MM.1S (cell line): ENCODE data around the gene SYT17.

Source experiments
- DNase-seq: peaks from one replicate; pipeline ENCODE4 v3.0.0-alpha.2; 2015
- H2AFZ ChIP-seq: fragments of 300-600 bp; sonication (generic); 2 replicates; pipeline ENCODE4 v1.6.0; 2016; ENCODE audit warnings: antibody characterized with exemption, low read length
- H3F3A ChIP-seq: fragments of 300-600 bp; sonication (generic); 2 replicates; pipeline ENCODE4 v1.6.1; 2016; ENCODE audit warnings: mild to moderate bottlenecking, antibody characterized with exemption, low read length, moderate library complexity, mixed read lengths; ENCODE audit not compliant: insufficient read depth
- H3K27ac ChIP-seq: fragments of 300-600 bp; sonication (generic); 2 replicates; pipeline ENCODE4 v1.5.1; 2016; ENCODE audit warnings: mild to moderate bottlenecking, low read length
- H3K27me3 ChIP-seq: fragments of 300-600 bp; sonication (generic); replicated peaks from 2 replicates; pipeline ENCODE4 v1.6.0; 2016; ENCODE audit warnings: low read length; ENCODE audit not compliant: insufficient read depth
- H3K36me3 ChIP-seq: fragments of 300-600 bp; sonication (generic); replicated peaks from 2 replicates; pipeline ENCODE4 v1.6.1; 2016; ENCODE audit warnings: mild to moderate bottlenecking, low read length, mixed read lengths; ENCODE audit not compliant: insufficient read depth
- H3K4me1 ChIP-seq: fragments of 300-600 bp; sonication (generic); 2 replicates; pipeline ENCODE4 v1.6.1; 2016; ENCODE audit warnings: low read length, mixed read lengths
- H3K4me2 ChIP-seq: fragments of 300-600 bp; sonication (generic); 2 replicates; pipeline ENCODE4 v1.6.0; 2016; ENCODE audit warnings: low read depth, low read length
- H3K4me3 ChIP-seq: fragments of 300-600 bp; sonication (generic); 2 replicates; pipeline ENCODE4 v1.5.1; 2016; ENCODE audit warnings: low read length, mixed read lengths
- H3K79me2 ChIP-seq: fragments of 300-600 bp; sonication (generic); 2 replicates; pipeline ENCODE4 v1.6.1; 2016; ENCODE audit warnings: mixed run types, low read length, mixed read lengths
- H3K9ac ChIP-seq: fragments of 300-600 bp; sonication (generic); 2 replicates; pipeline ENCODE4 v1.6.1; 2016; ENCODE audit warnings: low read length, mixed read lengths
- H3K9me2 ChIP-seq: fragments of 300-600 bp; sonication (generic); replicated peaks from 2 replicates; pipeline ENCODE4 v1.6.1; 2016; ENCODE audit warnings: mild to moderate bottlenecking, low read length, mixed read lengths; ENCODE audit not compliant: insufficient read depth
- H3K9me3 ChIP-seq: fragments of 300-600 bp; sonication (generic); replicated peaks from 2 replicates; pipeline ENCODE4 v1.6.1; 2016; ENCODE audit warnings: mild to moderate bottlenecking, low read length, mixed read lengths; ENCODE audit not compliant: insufficient read depth
- H4K20me1 ChIP-seq: fragments of 300-600 bp; sonication (generic); 2 replicates; pipeline ENCODE4 v1.6.1; 2016; ENCODE audit warnings: mild to moderate bottlenecking, low read length, moderate library complexity, mixed read lengths; ENCODE audit not compliant: insufficient read depth
- EZH2 ChIP-seq: fragments of 300-600 bp; sonication (generic); optimal IDR thresholded peaks from 2 replicates; pipeline ENCODE3; 2017; ENCODE audit warnings: low read depth, mild to moderate bottlenecking, antibody characterized with exemption, low read length, mixed read lengths
- EZH2phosphoT487 ChIP-seq: fragments of 300-600 bp; sonication (generic); IDR thresholded peaks from 2 replicates; pipeline ENCODE4 v1.6.1; 2018; ENCODE audit warnings: antibody characterized with exemption, low read length
- TF ChIP-seq, protein P1 (sequence below): fragments of 300-600 bp; sonication (generic); IDR thresholded peaks from 2 replicates; pipeline ENCODE4 v1.5.1; 2016; ENCODE audit warnings: antibody characterized with exemption, low read length, mixed read lengths

SYT17 gene

DNA sequence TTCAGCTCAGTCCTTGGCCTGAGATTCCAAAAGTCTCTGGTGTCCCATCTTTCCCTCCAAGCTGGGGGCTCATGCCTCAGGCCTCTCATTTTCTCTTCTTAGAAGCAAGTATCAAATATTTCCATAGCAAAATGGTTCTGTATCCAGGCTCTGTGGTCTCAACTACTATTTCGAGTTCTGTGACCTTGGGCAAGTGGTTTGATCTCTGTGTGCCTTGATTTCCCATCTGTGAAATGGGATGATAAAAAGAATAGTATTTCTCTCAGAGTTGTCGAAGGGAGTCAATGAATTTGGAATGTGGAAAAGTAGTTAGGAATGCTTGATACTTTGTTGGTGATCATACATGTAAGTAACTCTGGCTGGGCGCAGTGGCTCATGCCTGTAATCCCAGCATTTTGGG lies 6.4 kb downstream of the SYT17 start:
- peaks cover 35% of the 10 kb centered on the region for H3K27me3 ChIP-seq
- H3F3A ChIP-seq: no peaks in the 10 kb centered on the region
- DNase-seq: no peak
- H3K4me2 ChIP-seq: no peak overlapping the region
- no peaks in the 10 kb centered on the region for H3K36me3 ChIP-seq
- no peaks in the 10 kb centered on the region for H3K9me3 ChIP-seq
- no peaks in the 10 kb centered on the region for H3K9me2 ChIP-seq
- H3K27ac ChIP-seq: no peak overlapping the region
- H3K4me1 ChIP-seq: no peaks in the 10 kb centered on the region
- H2AFZ ChIP-seq: no peak overlapping the region
- H3K4me3 ChIP-seq: no peak overlapping the region
- H3K9ac ChIP-seq: no peak overlapping the region
- no peaks in the 10 kb centered on the region for H3K79me2 ChIP-seq
- no peaks in the 10 kb centered on the region for H4K20me1 ChIP-seq
- TF ChIP-seq, protein P1, sequence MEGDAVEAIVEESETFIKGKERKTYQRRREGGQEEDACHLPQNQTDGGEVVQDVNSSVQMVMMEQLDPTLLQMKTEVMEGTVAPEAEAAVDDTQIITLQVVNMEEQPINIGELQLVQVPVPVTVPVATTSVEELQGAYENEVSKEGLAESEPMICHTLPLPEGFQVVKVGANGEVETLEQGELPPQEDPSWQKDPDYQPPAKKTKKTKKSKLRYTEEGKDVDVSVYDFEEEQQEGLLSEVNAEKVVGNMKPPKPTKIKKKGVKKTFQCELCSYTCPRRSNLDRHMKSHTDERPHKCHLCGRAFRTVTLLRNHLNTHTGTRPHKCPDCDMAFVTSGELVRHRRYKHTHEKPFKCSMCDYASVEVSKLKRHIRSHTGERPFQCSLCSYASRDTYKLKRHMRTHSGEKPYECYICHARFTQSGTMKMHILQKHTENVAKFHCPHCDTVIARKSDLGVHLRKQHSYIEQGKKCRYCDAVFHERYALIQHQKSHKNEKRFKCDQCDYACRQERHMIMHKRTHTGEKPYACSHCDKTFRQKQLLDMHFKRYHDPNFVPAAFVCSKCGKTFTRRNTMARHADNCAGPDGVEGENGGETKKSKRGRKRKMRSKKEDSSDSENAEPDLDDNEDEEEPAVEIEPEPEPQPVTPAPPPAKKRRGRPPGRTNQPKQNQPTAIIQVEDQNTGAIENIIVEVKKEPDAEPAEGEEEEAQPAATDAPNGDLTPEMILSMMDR: no peak
- TF ChIP-seq EZH2 (no peak), EZH2phosphoT487 (no peak)

DNA sequence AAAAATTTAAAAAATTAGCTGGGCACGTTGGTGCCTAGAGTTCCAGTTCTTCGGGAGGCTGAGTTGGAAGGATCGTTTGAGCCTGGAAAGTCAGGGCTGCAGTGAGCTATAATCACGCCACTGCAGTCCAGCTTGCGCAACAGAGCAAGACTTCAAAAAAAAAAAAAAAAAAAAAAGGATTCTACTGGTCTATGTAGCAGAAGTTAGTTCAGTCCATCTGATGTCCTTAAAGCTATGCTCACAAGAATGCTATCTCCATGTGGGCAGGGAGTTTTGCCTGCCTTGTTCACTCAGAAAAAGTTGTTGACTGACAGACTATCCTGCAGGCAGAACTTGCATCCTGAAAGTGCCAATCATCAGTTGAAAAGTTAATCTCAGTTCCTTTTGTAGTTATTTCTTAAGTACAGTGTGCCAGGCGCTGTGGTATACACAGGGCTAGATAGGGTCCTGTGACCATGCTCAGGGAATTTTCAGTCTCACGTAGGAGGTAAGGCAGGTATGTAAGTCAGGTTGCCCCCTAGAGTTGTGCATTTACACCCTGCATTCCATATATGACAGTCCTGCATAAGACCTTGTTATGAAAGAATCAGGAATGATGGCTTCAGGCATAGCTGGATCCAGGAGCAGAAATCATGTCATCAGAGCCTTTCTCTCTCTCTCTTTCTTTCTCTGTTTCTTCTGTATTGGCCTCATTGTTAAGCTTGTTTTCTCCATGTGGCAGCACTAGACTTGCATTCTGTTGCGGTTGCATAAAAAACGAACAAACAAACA lies 7.6 kb downstream of the SYT17 start:
- Histone ChIP-seq H3K9me2 (no peaks in the 10 kb centered on the region), H4K20me1 (no peaks in the 10 kb centered on the region), H3K27me3 (peaks cover 24% of the 10 kb centered on the region), H3K4me1 (no peaks in the 10 kb centered on the region), H3K9me3 (no peaks in the 10 kb centered on the region), H3K27ac (no peak overlapping the region), H3K4me3 (no peak overlapping the region), H3K36me3 (no peaks in the 10 kb centered on the region), H2AFZ (no peak overlapping the region), H3K4me2 (no peak overlapping the region), H3F3A (no peaks in the 10 kb centered on the region), H3K9ac (no peak overlapping the region), H3K79me2 (no peaks in the 10 kb centered on the region)
- no peak for DNase-seq
- no peak for TF ChIP-seq EZH2
- TF ChIP-seq, protein P1: no peak
- no peak for TF ChIP-seq EZH2phosphoT487

GRCh38 chr16:19177111-19177739 lies 9.2 kb downstream of the SYT17 start:
- H2AFZ ChIP-seq: no peak overlapping the region
- H3F3A ChIP-seq: no peaks in the 10 kb centered on the region
- TF ChIP-seq EZH2phosphoT487 (no peak), EZH2 (no peak)
- TF ChIP-seq, protein P1: no peak
- no peak overlapping the region for H3K4me2 ChIP-seq
- no peaks in the 10 kb centered on the region for H3K79me2 ChIP-seq
- no peaks in the 10 kb centered on the region for H3K4me1 ChIP-seq
- no peaks in the 10 kb centered on the region for H3K36me3 ChIP-seq
- H3K27me3 ChIP-seq: peaks cover 15% of the 10 kb centered on the region
- no peak overlapping the region for H3K27ac ChIP-seq
- H3K9me3 ChIP-seq: no peaks in the 10 kb centered on the region
- DNase-seq: no peak
- no peak overlapping the region for H3K4me3 ChIP-seq
- no peak overlapping the region for H3K9ac ChIP-seq
- no peaks in the 10 kb centered on the region for H3K9me2 ChIP-seq
- H4K20me1 ChIP-seq: no peaks in the 10 kb centered on the region
